Transverse colon (tissue), 4 donors: ENCODE data around the gene PIGBOS1. TPM values are rescaled to one million over a fixed set of nuclear protein-coding genes. Genes with fewer than 3 reads are reported as not detected.

Source experiments
- DNase-seq: peaks from one replicate; pipeline ENCODE4 v3.0.0-alpha.2; 2019
- H3K27ac ChIP-seq, 4 donors: fragments of 200-600 bp; sonication (generic); 2 replicates each; pipeline ENCODE4 v1.5.1; 2016 to 2018; ENCODE audit warnings: inconsistent platforms in 4 of 4
- H3K27me3 ChIP-seq: fragments of 200-600 bp; sonication (generic); 2 replicates; pipeline ENCODE4 v1.5.1; 2017; ENCODE audit warnings: inconsistent platforms
- H3K36me3 ChIP-seq, 4 donors: fragments of 200-600 bp; sonication (generic); 2 replicates each; pipeline ENCODE4 v1.5.1; 2017 to 2019; ENCODE audit warnings: inconsistent platforms in 4 of 4
- H3K4me1 ChIP-seq, 4 donors: fragments of 200-600 bp; sonication (generic); 2 replicates each; pipeline ENCODE4 v1.5.1; 2017 to 2020; ENCODE audit warnings: inconsistent platforms in 4 of 4
- H3K4me3 ChIP-seq, 4 donors: fragments of 200-600 bp; sonication (generic); 1 replicate in 1 of 4; 2 replicates in 3 of 4; pipeline versions ENCODE4 v1.5.1 to v1.6.1; 2017 to 2019; ENCODE audit warnings: inconsistent platforms in 4 of 4
- H3K9me3 ChIP-seq, 2 donors: fragments of 200-600 bp; sonication (generic); 2 replicates each; pipeline ENCODE4 v1.5.1; 2017 to 2019; ENCODE audit warnings: inconsistent platforms in 2 of 2
- CTCF ChIP-seq, 5 experiments: fragments of 200-600 bp in 3 of 5; fragments of 450-650 bp in 2 of 5; sonication (generic) in 3 of 5; IDR thresholded peaks; 1 replicate in 2 of 5; 2 replicates in 3 of 5; pipeline ENCODE4 v1.5.1; 2016 to 2017; ENCODE audit warnings: antibody characterized with exemption in 5 of 5, inconsistent platforms in 3 of 5, mild to moderate bottlenecking in 2 of 5, moderate library complexity in 1 of 5
- EP300 ChIP-seq: sonication (generic); formaldehyde crosslinking; IDR thresholded peaks from one replicate; pipeline ENCODE4 v1.6.1; 2017; ENCODE audit warnings: antibody characterized with exemption, low read depth
- POLR2A ChIP-seq: fragments of 450-650 bp; IDR thresholded peaks from one replicate; pipeline ENCODE4 v1.6.1; 2016; ENCODE audit warnings: antibody characterized with exemption, mild to moderate bottlenecking, moderate library complexity
- POLR2AphosphoS5 ChIP-seq, 3 donors: sonication (generic); formaldehyde crosslinking; IDR thresholded peaks; one replicate each; pipeline ENCODE4 v1.6.1; 2016; ENCODE audit warnings: antibody characterized with exemption in 3 of 3
- WGBS, 2 donors: methylation state at CpG; one replicate each; pipeline ENCODE4 v1.1.5; 2018; ENCODE audit warnings: low coverage in 1 of 2; 5-methylcytosine and 5-hydroxymethylcytosine counted together
- in situ Hi-C, 4 donors: fragments of 200-750 bp; cut with MboI; loops; one replicate each; pipeline versions ENCODE4 v1.15.0 to v1.15.1; 2017; ENCODE audit warnings: low sequenced_read_pairs in 3 of 4, low pct_ligation_motif_present in 1 of 4, low pct_unique_long_range_greater_than_20kb in 1 of 4
- intact Hi-C: fragments of 100-400 bp; cut with DNase I; formaldehyde crosslinking; loops from one replicate; pipeline ENCODE4 v1.15.1; 2023; ENCODE audit warnings: low total_unique reads
- total RNA-seq, 4 donors: library from RNA; depleted of rRNA; stranded (reverse); fragments of >200 nt; gene quantifications; one replicate each; pipeline ENCODE4 v1.1.0, GENCODE V29; 2016

Gene PIGBOS1
- total RNA-seq, 4 donors from 2014 or later = 14.2 to 14.8 TPM; not detected in 2

GRCh38 chr15:55361048-55361447 lies 42.1 kb upstream of the PIGBOS1 start:
- 89 to 94% methylated on average over 4 to 10 of the region's 10 CpGs for WGBS, 2 donors
- DNase-seq = no peak
- in situ Hi-C loops = no loop called here

GRCh38 chr15:55360256-55360655 lies 41.3 kb upstream of the PIGBOS1 start:
- H3K4me1 ChIP-seq = no peaks in the 10 kb centered on the region
- no peak overlapping the region for H3K27ac ChIP-seq
- no peaks in the 10 kb centered on the region for H3K9me3 ChIP-seq
- peaks cover 0 to 29% (median 11%) of the 10 kb centered on the region in 4 donors for H3K36me3 ChIP-seq
- TF ChIP-seq POLR2AphosphoS5 (IDR thresholded peaks at IDR 0.05) (no peak), CTCF (IDR thresholded peaks at IDR 0.05) (no peak), POLR2A (no peak), EP300 (no peak)
- in situ Hi-C loops (no loop called here), intact Hi-C loops (no loop called here)
- no peak overlapping the region for H3K4me3 ChIP-seq
- H3K27me3 ChIP-seq = no peaks in the 10 kb centered on the region
- 63 to 79% methylated on average over 6 of the region's 6 CpGs for WGBS, 2 donors
- no peak for DNase-seq

More at GRCh38 chr15:55361048-55361447, 42.1 kb upstream of the PIGBOS1 start:
- TF ChIP-seq CTCF (IDR thresholded peaks at IDR 0.05) (no peak), POLR2A (no peak), POLR2AphosphoS5 (IDR thresholded peaks at IDR 0.05) (no peak)
- Histone ChIP-seq H3K27ac (no peak overlapping the region), H3K4me1 (no peaks in the 10 kb centered on the region), H3K9me3 (no peaks in the 10 kb centered on the region), H3K4me3 (no peak overlapping the region), H3K27me3 (no peaks in the 10 kb centered on the region), H3K36me3 (peaks cover 0 to 36% (median 9%) of the 10 kb centered on the region in 4 donors)
- intact Hi-C loops = no loop called here

- H3K9me3 ChIP-seq = no peaks in the 10 kb centered on the region
- TF ChIP-seq POLR2A = no peak
- no peak for TF ChIP-seq CTCF (IDR thresholded peaks at IDR 0.05)
- TF ChIP-seq EP300 = no peak
- no peak for TF ChIP-seq POLR2AphosphoS5 (IDR thresholded peaks at IDR 0.05)
- in situ Hi-C loops = no loop called here
- H3K27me3 ChIP-seq = no peaks in the 10 kb centered on the region
- intact Hi-C loops = no loop called here
- H3K4me3 ChIP-seq = no peak overlapping the region
- no peaks in the 10 kb centered on the region for H3K4me1 ChIP-seq
- H3K36me3 ChIP-seq = peaks cover 0 to 33% (median 14%) of the 10 kb centered on the region in 4 donors
- DNase-seq = no peak
- no peak overlapping the region for H3K27ac ChIP-seq
Observed at GRCh38 chr15:55358471-55358870, 39.5 kb upstream of the PIGBOS1 start.

GRCh38 chr15:55357774-55358173 lies 38.9 kb upstream of the PIGBOS1 start:
- Histone ChIP-seq H3K36me3 (peaks cover 0 to 30% (median 13%) of the 10 kb centered on the region in 4 donors), H3K4me1 (no peaks in the 10 kb centered on the region), H3K9me3 (no peaks in the 10 kb centered on the region), H3K27ac (no peak overlapping the region), H3K27me3 (no peaks in the 10 kb centered on the region), H3K4me3 (no peak overlapping the region)
- in situ Hi-C loops (no loop called here), intact Hi-C loops (no loop called here)
- 97 to 100% methylated on average over 2 of the region's 2 CpGs for WGBS, 2 donors
- TF ChIP-seq POLR2AphosphoS5 (IDR thresholded peaks at IDR 0.05) (no peak), EP300 (no peak), POLR2A (no peak), CTCF (IDR thresholded peaks at IDR 0.05) (no peak)
- DNase-seq = no peak
